NCI-H1092 (cell line): Measurements from ENCODE around the gene POC1B.

Source experiments
- DNase-seq: peaks from one replicate; lab custom pipeline; 2025; lab: John Stamatoyannopoulos, UW

The POC1B gene

GRCh38 chr12:89384807-89385206 is 141.0 kb downstream of the POC1B start:
- DNase-seq: no peak

GRCh38 chr12:89384050-89384758 is 141.6 kb downstream of the POC1B start:
- peak; percentile 40 for DNase-seq

GRCh38 chr12:89383235-89384049 is 142.4 kb downstream of the POC1B start:
- no peak for DNase-seq

- no peak for DNase-seq
Observed at GRCh38 chr12:89382328-89382727, 143.5 kb downstream of the POC1B start.

GRCh38 chr12:89379839-89380467 is 145.9 kb downstream of the POC1B start:
- no peak for DNase-seq

- no peak for DNase-seq
Observed at GRCh38 chr12:89379148-89379838, 146.6 kb downstream of the POC1B start.

GRCh38 chr12:89376844-89377243 is 149.0 kb downstream of the POC1B start:
- DNase-seq: no peak

GRCh38 chr12:89376202-89376529 is 149.7 kb downstream of the POC1B start:
- DNase-seq: no peak

- DNase-seq: no peak
Observed at GRCh38 chr12:89373763-89374572, 151.9 kb downstream of the POC1B start.

GRCh38 chr12:89372584-89373370 is 153.1 kb downstream of the POC1B start:
- no peak for DNase-seq

- DNase-seq: no peak
Observed at GRCh38 chr12:89370850-89371249, 155.0 kb downstream of the POC1B start.

GRCh38 chr12:89370421-89370831 is 155.4 kb downstream of the POC1B start:
- DNase-seq: no peak
